Activated CD8-positive, alpha-beta T cell treated with anti-CD3 and anti-CD28 coated beads for 36 hours (primary cell): ENCODE measurements around the gene TRAPPC3. TPM values are rescaled to one million over a fixed set of nuclear protein-coding genes. Genes with fewer than 3 reads are reported as not detected.

Source experiments
- ATAC-seq: fragments of 200-7000 bp; cut with Tn5 transposase; one replicate; pipeline ENCODE4 v1.10.0; 2021; ENCODE audit warnings: mild to moderate bottlenecking, moderate library complexity
- CTCF ChIA-PET: fragments of 350-600 bp; sonication (Branson Sonifier 250); formaldehyde crosslinking; loops from one replicate; lab custom pipeline; 2021; ENCODE audit warnings: antibody characterized with exemption; lab: Charles Lee
- POLR2A ChIA-PET: fragments of 350-600 bp; sonication (Branson Sonifier 250); formaldehyde crosslinking; loops from one replicate; lab custom pipeline; 2021; ENCODE audit warnings: antibody characterized with exemption; lab: Charles Lee
- DNase-seq: peaks from one replicate; pipeline ENCODE4 v3.0.0-alpha.2; 2020
- H3K27ac Mint-ChIP-seq: one replicate; pipeline ENCODE4 v1.8.0; 2021; ENCODE audit warnings: mild to moderate bottlenecking, mixed read lengths
- H3K27me3 Mint-ChIP-seq: one replicate; pipeline ENCODE4 v1.8.0; 2021; ENCODE audit warnings: mixed read lengths
- H3K36me3 Mint-ChIP-seq: one replicate; pipeline ENCODE4 v1.8.0; 2021; ENCODE audit warnings: low read depth, mixed read lengths
- H3K4me1 Mint-ChIP-seq: one replicate; pipeline ENCODE4 v1.8.0; 2021; ENCODE audit warnings: low read depth, mixed read lengths
- H3K4me3 Mint-ChIP-seq: one replicate; pipeline ENCODE4 v1.8.0; 2021; ENCODE audit warnings: mild to moderate bottlenecking, moderate library complexity, mixed read lengths
- H3K9me3 Mint-ChIP-seq: one replicate; pipeline ENCODE4 v1.8.0; 2021; ENCODE audit warnings: mixed read lengths
- intact Hi-C: fragments of 100-400 bp; cut with micrococcal nuclease; formaldehyde crosslinking; loops from one replicate; pipeline ENCODE4 v1.10.0; 2022
- total RNA-seq, 2 experiments: library from RNA; stranded (reverse); gene quantifications; one replicate each; pipeline ENCODE4 v1.2.3, GENCODE V29; 2021
- TF ChIP-seq, protein P1 (sequence below): fragments of 200-600 bp; IDR thresholded peaks from one replicate; pipeline ENCODE4 v1.8.0; 2022; ENCODE audit warnings: antibody characterized with exemption, mild to moderate bottlenecking

Gene TRAPPC3
- total RNA-seq, 2 experiments from 2014 or later: 47.9 to 48.4 TPM

GRCh38 chr1:36099681-36100341 lies 49.5 kb downstream of the TRAPPC3 start:
- peaks cover 6% of the 10 kb centered on the region for H3K4me1 Mint-ChIP-seq
- DNase-seq: peak; percentile 86
- H3K36me3 Mint-ChIP-seq: no peaks in the 10 kb centered on the region
- intact Hi-C loops: loop anchor here (2.0 to 10.0 kb wide), 2 partner anchors 35 to 185 kb away; no protein-coding TSS in a partner anchor
- H3K4me3 Mint-ChIP-seq: no peak overlapping the region
- H3K27me3 Mint-ChIP-seq: no peaks in the 10 kb centered on the region
- no peaks in the 10 kb centered on the region for H3K9me3 Mint-ChIP-seq
- peak; percentile 92 for ATAC-seq
- ChIA-PET CTCF (interaction anchor here (0.6 to 4.8 kb wide), 21 partner anchors 10 to 222 kb away, joined by 3 to 86 read pairs (median 4); partner anchors contain the start of gene TRAPPC3), POLR2A (interaction anchor here (1.8 kb wide), 1 partner anchor 35 kb away, joined by 8 read pairs; no protein-coding TSS in a partner anchor)
- TF ChIP-seq, protein P1, sequence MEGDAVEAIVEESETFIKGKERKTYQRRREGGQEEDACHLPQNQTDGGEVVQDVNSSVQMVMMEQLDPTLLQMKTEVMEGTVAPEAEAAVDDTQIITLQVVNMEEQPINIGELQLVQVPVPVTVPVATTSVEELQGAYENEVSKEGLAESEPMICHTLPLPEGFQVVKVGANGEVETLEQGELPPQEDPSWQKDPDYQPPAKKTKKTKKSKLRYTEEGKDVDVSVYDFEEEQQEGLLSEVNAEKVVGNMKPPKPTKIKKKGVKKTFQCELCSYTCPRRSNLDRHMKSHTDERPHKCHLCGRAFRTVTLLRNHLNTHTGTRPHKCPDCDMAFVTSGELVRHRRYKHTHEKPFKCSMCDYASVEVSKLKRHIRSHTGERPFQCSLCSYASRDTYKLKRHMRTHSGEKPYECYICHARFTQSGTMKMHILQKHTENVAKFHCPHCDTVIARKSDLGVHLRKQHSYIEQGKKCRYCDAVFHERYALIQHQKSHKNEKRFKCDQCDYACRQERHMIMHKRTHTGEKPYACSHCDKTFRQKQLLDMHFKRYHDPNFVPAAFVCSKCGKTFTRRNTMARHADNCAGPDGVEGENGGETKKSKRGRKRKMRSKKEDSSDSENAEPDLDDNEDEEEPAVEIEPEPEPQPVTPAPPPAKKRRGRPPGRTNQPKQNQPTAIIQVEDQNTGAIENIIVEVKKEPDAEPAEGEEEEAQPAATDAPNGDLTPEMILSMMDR: peak; percentile 93
- no peak overlapping the region for H3K27ac Mint-ChIP-seq

DNA sequence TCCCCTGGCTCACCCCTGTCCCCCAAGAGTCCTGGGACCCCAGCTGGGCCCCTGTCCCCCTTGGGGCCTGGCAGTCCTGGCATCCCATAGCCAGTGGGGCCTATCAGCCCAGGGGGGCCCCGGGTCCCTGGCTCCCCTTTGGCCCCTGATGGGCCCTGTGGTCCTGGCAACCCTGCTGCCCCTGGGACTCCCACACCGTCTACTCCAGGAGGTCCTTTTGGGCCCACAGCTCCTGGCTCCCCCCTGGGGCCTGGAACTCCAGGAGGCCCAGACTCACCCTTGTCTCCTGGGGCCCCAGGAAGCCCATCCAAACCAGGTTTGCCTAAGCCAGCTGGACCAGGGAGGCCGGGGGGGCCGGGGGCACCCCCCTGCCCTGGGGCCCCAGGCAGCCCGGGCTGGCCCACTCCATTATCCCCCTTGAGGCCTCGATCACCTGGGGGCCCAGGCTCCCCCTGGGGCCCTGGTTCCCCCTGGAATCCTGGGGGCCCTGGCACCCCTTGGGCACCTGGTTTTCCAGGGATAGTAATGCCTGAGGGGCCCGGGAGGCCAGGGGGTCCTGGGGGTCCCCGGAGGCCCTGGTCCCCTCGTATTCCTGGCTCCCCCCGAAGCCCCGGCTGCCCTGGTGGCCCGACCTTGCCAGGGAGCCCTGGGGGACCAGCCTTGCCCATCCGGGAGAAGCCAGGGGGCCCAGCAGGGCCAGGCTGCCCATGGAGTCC lies 50.5 kb downstream of the TRAPPC3 start:
- DNase-seq (no peak), ATAC-seq (no peak)
- H3K27me3 Mint-ChIP-seq: no peaks in the 10 kb centered on the region
- peaks cover under 1% of the 10 kb centered on the region for H3K36me3 Mint-ChIP-seq
- TF ChIP-seq, protein P1: no peak
- no peaks in the 10 kb centered on the region for H3K9me3 Mint-ChIP-seq
- peaks cover 6% of the 10 kb centered on the region for H3K4me1 Mint-ChIP-seq
- no peak overlapping the region for H3K4me3 Mint-ChIP-seq
- H3K27ac Mint-ChIP-seq: no peak overlapping the region
- ChIA-PET POLR2A (no interaction called here), CTCF (interaction anchor here (2.7 to 6.9 kb wide), 2 partner anchors 35 to 51 kb away, joined by 12 to 71 read pairs; partner anchors contain the start of gene TRAPPC3)
- intact Hi-C loops: loop anchor here (10.0 kb wide), 1 partner anchor 186 kb away; no protein-coding TSS in a partner anchor

DNA sequence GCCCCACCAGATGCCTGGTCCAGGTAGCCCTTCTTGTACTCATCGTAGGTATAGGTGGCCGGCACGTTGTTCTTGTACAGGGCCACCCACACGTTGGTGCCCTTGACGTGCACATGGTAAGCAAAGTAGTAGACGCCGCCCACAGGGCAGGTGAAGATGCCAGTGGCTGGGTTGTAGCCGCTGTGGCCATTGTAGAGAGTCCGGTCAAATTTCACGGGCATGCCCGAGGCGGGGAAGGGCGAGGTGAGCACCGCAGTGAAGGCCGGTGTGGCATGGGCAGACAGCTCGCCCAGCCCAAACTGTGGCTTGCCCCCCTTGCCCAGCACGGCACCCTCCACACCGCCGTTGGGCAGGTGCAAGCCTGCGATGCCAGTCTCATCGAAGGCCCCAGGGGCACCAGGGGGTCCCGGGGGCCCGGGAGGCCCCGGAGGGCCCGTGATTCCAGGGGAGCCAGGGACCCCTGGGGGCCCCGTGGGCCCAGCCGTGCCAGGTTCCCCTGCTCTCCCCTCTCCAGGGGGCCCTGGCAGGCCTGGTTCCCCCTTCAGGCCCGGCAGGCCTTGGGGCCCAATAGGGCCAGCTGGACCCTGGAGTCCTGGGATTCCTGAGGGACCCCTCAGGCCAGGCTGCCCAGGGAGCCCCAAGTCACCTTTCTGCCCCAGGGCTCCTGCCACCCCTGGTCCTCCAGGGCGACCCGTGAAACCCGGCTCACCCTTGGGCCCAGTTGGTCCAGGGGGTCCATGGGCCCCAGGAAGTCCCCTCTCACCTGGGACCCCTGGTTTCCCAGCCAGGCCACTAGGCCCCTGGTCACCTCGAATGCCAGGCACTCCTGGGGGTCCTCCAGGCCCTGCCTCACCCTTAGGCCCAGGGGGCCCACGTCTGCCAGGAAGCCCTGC lies 51.3 kb downstream of the TRAPPC3 start:
- ChIA-PET CTCF (interaction anchor here (1.2 to 6.9 kb wide), 6 partner anchors 20 to 90 kb away, joined by 3 to 71 read pairs (median 4); partner anchors contain the start of gene TRAPPC3), POLR2A (no interaction called here)
- H3K4me1 Mint-ChIP-seq: peaks cover 6% of the 10 kb centered on the region
- TF ChIP-seq, protein P1: no peak
- no peaks in the 10 kb centered on the region for H3K27me3 Mint-ChIP-seq
- intact Hi-C loops: loop anchor here (10.0 kb wide), 1 partner anchor 187 kb away; no protein-coding TSS in a partner anchor
- peaks cover 4% of the 10 kb centered on the region for H3K36me3 Mint-ChIP-seq
- ATAC-seq (no peak), DNase-seq (no peak)
- H3K4me3 Mint-ChIP-seq: no peak overlapping the region
- no peaks in the 10 kb centered on the region for H3K9me3 Mint-ChIP-seq
- H3K27ac Mint-ChIP-seq: no peak overlapping the region

- Mint-ChIP-seq H3K27ac (peak overlapping the region; percentile 5), H3K27me3 (no peaks in the 10 kb centered on the region), H3K4me3 (no peak overlapping the region), H3K4me1 (peaks cover 6% of the 10 kb centered on the region), H3K36me3 (peaks cover 7% of the 10 kb centered on the region), H3K9me3 (no peaks in the 10 kb centered on the region)
- ATAC-seq: peak; percentile 43
- intact Hi-C loops: loop anchor here (10.0 kb wide), 1 partner anchor 188 kb away; no protein-coding TSS in a partner anchor
- TF ChIP-seq, protein P1: no peak
- CTCF ChIA-PET: interaction anchor here (1.2 to 6.9 kb wide), 5 partner anchors 22 to 91 kb away, joined by 3 to 71 read pairs (median 3); no protein-coding TSS in a partner anchor
- POLR2A ChIA-PET: no interaction called here
- peak; percentile 32 for DNase-seq
Observed at GRCh38 chr1:36096500-36097432, 52.5 kb downstream of the TRAPPC3 start.
